Measurements from ENCODE around the gene MS4A18. TPM values are rescaled to one million over a fixed set of nuclear protein-coding genes. Genes with fewer than 3 reads are reported as not detected.

MS4A18 gene
- total RNA-seq, 2 experiments from 2014 or later, result not detected

GRCh38 chr11:60718524-60719316, 5.8 kb upstream of the MS4A18 start:
- POLR2A ChIA-PET, result no interaction called here
- Mint-ChIP-seq H3K4me1 (ENCODE audit: low read depth) (no peaks in the 10 kb centered on the region), H3K9me3 (no peaks in the 10 kb centered on the region), H3K36me3 (ENCODE audit: low read depth) (no peaks in the 10 kb centered on the region), H3K27ac (no peak overlapping the region), H3K4me3 (no peak overlapping the region), H3K27me3 (peaks cover 59% of the 10 kb centered on the region)
- H3K27me3 ChIP-seq (ENCODE audit: control insufficient read depth in 1 of 2, insufficient read depth in 2 of 2, low read length in 2 of 2), result peaks cover 11% of the 10 kb centered on the region in 2 experiments
- H3K27ac ChIP-seq (ENCODE audit: low read depth in 1 of 2, low read length in 2 of 2), result no peak overlapping the region
- intact Hi-C loops (cut with DNase I, micrococcal nuclease), result no loop called here
- no peak for TF ChIP-seq CTCF (IDR thresholded peaks at IDR 0.05)
- CTCF ChIA-PET, result no interaction called here
- no peak for ATAC-seq (ENCODE audit: poor library complexity)
- H3K9me3 ChIP-seq (ENCODE audit: control insufficient read depth in 1 of 2, insufficient read depth in 1 of 2, low read length in 2 of 2), result peaks cover 0 to 13% of the 10 kb centered on the region in 2 experiments
- no peaks in the 10 kb centered on the region for H3K4me1 ChIP-seq (ENCODE audit: insufficient read depth, low read length)
- DNase-seq, result no peak
- no peaks in the 10 kb centered on the region for H3K36me3 ChIP-seq (ENCODE audit: insufficient read depth, low read length)
- no peak overlapping the region for H3K4me3 ChIP-seq (ENCODE audit: low read length)

GRCh38 chr11:60719391-60719790, 5.1 kb upstream of the MS4A18 start:
- no peaks in the 10 kb centered on the region for H3K9me3 Mint-ChIP-seq
- no peak for TF ChIP-seq CTCF (IDR thresholded peaks at IDR 0.05)
- H3K27me3 ChIP-seq (ENCODE audit: control insufficient read depth in 1 of 2, insufficient read depth in 2 of 2, low read length in 2 of 2), result peaks cover 11% of the 10 kb centered on the region in 2 experiments
- no peaks in the 10 kb centered on the region for H3K4me1 Mint-ChIP-seq (ENCODE audit: low read depth)
- no peaks in the 10 kb centered on the region for H3K4me1 ChIP-seq (ENCODE audit: insufficient read depth, low read length)
- ATAC-seq (ENCODE audit: poor library complexity) (no peak), DNase-seq (no peak)
- ChIA-PET POLR2A (no interaction called here), CTCF (no interaction called here)
- H3K36me3 ChIP-seq (ENCODE audit: insufficient read depth, low read length), result no peaks in the 10 kb centered on the region
- no peak overlapping the region for H3K27ac ChIP-seq (ENCODE audit: low read depth in 1 of 2, low read length in 2 of 2)
- intact Hi-C loops (cut with DNase I, micrococcal nuclease), result no loop called here
- peaks cover 61% of the 10 kb centered on the region for H3K27me3 Mint-ChIP-seq
- H3K9me3 ChIP-seq (ENCODE audit: control insufficient read depth in 1 of 2, insufficient read depth in 1 of 2, low read length in 2 of 2), result peaks cover 0 to 13% of the 10 kb centered on the region in 2 experiments
- H3K4me3 ChIP-seq (ENCODE audit: low read length), result no peak overlapping the region
- H3K4me3 Mint-ChIP-seq, result no peak overlapping the region
- H3K27ac Mint-ChIP-seq, result no peak overlapping the region
- no peaks in the 10 kb centered on the region for H3K36me3 Mint-ChIP-seq (ENCODE audit: low read depth)

GRCh38 chr11:60720460-60720859, 4.1 kb upstream of the MS4A18 start:
- Histone ChIP-seq H3K4me3 (ENCODE audit: low read length) (no peak overlapping the region), H3K27me3 (ENCODE audit: control insufficient read depth in 1 of 2, insufficient read depth in 2 of 2, low read length in 2 of 2) (peaks cover 11% of the 10 kb centered on the region in 2 experiments), H3K4me1 (ENCODE audit: insufficient read depth, low read length) (no peaks in the 10 kb centered on the region), H3K36me3 (ENCODE audit: insufficient read depth, low read length) (no peaks in the 10 kb centered on the region), H3K27ac (ENCODE audit: low read depth in 1 of 2, low read length in 2 of 2) (no peak overlapping the region), H3K9me3 (ENCODE audit: control insufficient read depth in 1 of 2, insufficient read depth in 1 of 2, low read length in 2 of 2) (peaks cover 0 to 13% of the 10 kb centered on the region in 2 experiments)
- Mint-ChIP-seq H3K36me3 (ENCODE audit: low read depth) (no peaks in the 10 kb centered on the region), H3K9me3 (no peaks in the 10 kb centered on the region), H3K27ac (no peak overlapping the region), H3K4me1 (ENCODE audit: low read depth) (no peaks in the 10 kb centered on the region), H3K27me3 (peaks cover 51% of the 10 kb centered on the region), H3K4me3 (no peak overlapping the region)
- intact Hi-C loops (cut with DNase I, micrococcal nuclease), result no loop called here
- no peak for DNase-seq
- TF ChIP-seq CTCF (IDR thresholded peaks at IDR 0.05), result no peak
- CTCF ChIA-PET, result no interaction called here
- no peak for ATAC-seq (ENCODE audit: poor library complexity)
- POLR2A ChIA-PET, result no interaction called here
